B cell (primary cell): ENCODE data around the gene PLEKHG2.

ENCODE experiments used
- CTCF ChIP-seq: fragments of 200-600 bp; IDR thresholded peaks from one replicate; pipeline ENCODE4 v1.8.0; 2022; ENCODE audit warnings: antibody characterized with exemption, mild to moderate bottlenecking
- EZH2 ChIP-seq: IDR thresholded peaks from 2 replicates; pipeline ENCODE4 v1.6.1; 2012; ENCODE audit warnings: borderline replicate concordance, low read depth, mild to moderate bottlenecking, moderate library complexity, low read length; ENCODE audit not compliant: insufficient read depth, poor library complexity, severe bottlenecking

GRCh38 chr19:39381910-39382611, 30.4 kb upstream of the PLEKHG2 start:
- TF ChIP-seq CTCF (no peak), EZH2 (no peak)
